ENCODE measurements around the gene GPR146.
A peak's percentile ranks its signal among the peaks of the same experiment; 100 is the strongest.

The GPR146 gene

DNA sequence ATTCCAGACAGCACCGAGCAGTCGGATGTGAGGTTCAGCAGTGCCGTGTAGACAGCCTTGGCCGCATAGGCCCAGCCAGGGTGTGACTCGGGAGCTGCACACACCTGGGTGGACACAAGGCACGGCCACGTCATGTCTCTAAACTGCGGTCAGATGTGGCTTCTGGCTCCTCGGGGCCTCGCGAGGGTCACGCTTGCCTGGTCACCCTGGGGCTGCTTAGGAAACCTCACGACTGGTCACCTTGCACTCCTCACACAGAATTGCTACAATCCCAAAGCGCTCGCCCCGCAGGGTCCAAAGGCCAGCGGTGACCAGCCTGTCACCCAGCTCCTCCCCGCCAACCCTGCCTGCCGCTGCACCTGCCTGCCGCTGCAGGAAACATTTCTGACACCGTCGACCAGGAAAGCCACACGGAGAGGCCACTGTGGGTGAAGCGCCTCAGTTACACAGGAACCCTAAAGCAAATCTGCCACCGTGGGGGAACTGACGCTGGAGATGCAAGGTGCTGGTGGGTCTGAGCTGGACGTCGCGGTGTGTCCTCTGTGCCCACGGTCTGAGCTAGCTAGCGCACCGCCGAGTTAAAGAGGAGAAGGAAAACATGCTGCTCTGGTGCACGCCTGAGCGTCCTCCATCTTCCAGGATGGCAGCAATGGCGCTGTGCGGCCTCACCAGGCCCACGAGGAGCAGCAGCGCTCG lies 48.6 kb downstream of the GPR146 start:
- no peak for DNase-seq (ENCODE audit: low read depth)

DNA sequence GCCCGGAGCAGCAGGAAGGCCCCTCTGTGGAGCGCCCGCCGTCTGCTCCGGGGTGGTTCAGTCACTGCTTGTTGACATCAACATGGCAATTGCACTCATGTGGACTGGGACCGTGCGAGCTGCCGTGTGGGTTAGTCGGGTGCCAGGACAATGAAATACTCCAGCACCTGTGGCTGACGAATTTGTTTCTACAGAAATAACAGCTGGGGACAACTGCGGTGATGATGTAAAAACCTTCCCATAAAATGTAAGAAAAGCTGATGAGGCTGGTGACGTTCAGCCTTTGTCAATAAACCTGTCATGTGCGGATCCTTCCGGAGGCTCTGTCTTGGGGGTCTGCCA lies 49.1 kb downstream of the GPR146 start:
- no peak for DNase-seq (ENCODE audit: low read depth)

DNA sequence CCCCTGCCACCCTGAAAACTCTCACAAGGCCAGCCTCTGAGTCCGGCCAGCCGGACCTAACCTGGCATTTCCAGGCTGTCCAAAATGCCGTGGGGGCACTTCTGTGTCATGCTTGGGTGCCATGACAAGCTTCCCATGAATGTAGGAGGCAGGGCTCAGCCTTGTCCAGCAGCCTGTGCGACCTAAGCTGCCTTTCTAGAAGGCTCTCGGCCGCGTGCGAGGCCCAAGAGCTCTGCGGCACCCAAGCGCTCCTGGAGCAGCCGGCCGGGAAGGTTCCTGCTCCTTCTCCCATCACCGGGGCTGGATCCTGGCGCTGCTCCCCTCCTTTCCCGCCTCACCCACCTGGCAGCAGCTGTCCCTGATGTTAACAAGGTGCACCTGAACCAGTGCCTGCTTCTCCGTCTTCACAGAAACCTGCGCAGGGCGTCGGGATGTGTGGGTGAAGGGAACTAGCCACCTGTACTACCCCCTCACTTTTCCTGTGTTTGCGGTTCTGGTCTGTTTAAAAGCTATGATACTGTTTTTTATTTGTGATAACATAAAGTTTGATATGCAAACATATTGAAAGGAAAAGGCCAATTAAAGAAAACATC lies 49.7 kb downstream of the GPR146 start:
- DNase-seq (ENCODE audit: low read depth): no peak

DNA sequence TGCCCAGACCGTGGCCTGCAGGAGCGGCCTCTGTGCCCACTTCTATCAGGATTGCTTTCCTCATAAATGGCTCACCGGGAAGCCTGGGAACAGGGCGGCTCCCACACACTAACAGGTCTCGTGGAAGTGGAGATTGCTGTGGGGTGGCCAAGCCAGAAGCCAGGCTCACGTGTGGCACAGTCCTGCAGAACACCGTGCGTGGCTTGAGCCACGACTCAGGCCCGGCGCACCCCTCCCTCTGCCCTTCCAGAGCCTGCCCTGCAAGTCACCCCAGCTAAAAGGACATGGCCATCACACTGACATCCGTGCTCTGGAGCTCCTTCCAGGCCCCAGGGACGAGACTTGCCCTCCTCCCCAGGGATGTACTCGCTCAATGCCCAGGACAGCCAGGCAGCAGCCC lies 50.5 kb downstream of the GPR146 start:
- no peak for DNase-seq (ENCODE audit: low read depth)

DNA sequence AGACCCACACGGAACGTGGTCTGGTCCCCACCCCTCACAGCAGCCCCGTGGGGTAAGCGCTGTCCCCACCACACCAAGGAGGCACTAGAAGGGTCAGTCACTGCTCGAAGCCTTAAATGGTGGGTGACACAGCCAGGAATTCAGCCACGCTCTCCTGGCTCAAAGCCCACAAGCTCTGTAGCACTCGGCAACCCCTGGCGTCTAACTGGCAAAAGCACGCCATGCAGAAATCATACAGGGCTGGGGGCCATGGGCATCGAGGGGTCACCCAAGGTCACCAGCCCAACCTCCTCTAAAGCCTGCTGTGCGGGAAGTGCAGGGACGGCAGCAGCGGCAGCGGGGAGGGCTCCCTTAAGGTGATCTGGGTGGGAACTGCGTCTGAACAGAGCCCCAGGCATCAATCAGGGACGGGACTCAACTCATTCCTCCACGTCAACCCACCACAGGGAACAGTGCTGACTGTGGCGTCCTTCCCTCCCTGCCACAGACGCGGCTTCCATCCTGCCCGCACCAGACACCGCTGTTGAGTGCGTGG lies 51.3 kb downstream of the GPR146 start:
- DNase-seq (ENCODE audit: low read depth): no peak

DNA sequence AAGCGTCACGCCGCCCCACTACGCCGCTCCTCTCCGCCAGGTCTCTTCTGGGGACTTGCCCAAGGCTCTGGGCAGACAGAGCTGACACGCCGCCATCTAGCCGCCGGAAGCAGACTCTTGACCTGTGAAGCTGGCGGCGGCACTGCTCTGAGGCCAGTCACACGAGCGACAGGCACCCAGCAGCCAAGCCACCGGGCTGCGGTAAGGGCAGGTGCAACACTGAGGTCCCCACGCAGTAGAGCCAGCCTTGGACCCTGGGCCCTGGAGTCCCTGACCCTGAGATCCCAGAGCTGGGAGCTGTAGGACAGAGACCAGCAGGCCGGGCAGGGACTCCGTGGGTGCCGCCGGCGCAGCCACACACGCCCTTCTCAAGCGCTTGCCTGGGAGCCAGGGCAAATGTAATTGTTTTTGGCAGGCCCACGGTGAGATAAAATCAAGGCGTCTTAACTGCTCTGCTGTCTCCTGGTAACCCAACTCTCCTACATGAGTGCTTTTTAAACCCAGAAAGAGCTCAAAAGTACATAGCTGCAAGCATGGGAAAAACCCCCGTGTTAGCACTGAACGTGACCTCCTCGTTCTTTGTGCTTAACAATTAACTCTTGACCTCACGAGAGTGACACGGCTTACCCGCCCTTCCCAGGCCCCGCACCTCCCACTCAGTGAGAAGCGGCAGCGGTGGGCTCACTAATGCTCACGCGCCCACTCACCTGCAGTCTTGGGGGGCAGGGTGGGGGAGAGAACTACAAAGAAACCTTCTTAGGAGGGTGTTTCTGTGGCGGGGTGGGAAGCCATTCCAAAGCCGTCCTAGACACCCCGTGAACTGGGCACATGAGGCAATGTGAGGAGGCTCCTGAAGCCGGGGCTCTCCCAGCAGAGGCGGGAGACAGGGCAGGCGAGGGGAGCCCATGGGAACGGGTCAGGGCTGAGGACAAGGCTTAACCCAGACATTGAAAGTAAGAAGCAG lies 52.1 kb downstream of the GPR146 start:
- DNase-seq (ENCODE audit: low read depth): no peak

DNA sequence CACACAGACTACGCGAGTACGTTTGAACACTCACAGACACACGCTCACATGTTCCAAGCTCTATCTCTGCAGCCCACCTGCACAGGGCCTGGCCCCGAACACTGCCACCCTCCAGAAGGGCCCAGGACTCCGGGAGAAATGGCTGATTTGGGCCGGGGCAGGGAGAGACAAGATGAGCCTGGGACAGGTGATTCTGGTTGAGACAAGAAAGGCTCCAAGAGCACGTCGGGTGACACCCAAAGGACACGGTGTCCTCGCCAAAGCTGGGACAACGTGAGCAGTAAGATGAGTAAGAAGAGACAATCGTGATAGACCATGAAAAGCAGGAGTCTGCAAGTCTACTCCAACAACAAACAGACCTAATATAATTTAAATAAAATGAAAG lies 52.8 kb downstream of the GPR146 start:
- DNase-seq (ENCODE audit: low read depth): no peak

DNA sequence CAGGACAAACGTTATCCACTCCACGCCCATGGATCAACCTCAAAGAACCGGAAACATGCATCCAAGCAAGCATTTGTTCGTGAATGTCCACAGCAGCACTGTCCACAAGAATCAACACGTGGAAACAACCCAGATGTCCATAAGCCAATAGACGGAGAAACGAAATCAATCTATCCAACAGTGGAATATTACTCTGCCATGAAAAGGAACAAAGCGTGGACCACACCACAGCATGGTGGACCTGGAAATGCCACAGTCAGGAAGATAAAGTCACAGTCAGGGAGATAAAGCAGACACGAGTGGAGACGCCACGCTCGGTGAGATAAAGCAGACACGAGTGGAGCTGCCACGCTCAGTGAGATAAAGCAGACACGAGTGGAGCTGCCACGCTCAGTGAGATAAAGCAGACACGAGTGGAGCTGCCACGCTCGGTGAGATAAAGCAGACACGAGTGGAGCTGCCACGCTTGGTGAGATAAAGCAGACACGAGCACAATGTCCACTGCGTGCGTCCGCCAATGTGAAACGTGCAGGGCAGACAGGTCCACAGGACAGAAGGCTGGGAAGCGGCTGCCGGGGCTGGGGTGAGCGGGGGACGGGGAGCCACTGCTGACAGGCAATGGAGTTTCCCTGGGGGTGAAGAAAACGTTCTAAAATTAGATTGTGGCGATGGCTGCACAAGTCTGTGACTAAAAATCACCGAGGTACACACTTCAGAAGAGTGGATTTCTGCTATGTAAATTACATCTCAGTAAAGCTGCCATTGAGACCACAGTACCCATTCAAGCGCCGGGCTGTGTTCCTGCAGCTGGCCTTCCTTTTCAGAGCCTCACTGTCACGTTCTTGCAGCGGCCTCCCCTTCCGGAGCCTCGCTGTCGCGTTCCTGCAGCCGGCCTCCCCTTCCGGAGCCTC lies 54.2 kb downstream of the GPR146 start:
- DNase-seq (ENCODE audit: low read depth): no peak

DNA sequence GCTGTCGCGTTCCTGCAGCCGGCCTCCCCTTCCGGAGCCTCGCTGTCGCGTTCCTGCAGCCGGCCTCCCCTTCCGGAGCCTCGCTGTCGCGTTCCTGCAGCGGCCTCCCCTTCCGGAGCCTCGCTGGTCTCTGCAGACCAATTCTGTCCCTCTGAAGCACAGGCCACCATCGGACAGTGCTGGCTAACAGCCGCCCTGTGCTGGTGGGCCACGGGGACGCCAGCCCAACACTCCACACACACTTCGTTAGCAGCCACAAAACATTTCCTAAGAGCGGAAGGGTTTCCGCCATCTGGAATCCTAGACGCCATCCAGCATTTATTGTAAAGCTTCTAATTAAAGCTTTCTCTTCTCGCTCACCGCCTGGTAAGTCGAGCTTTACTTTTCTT lies 54.8 kb downstream of the GPR146 start:
- no peak for DNase-seq (ENCODE audit: low read depth)

DNA sequence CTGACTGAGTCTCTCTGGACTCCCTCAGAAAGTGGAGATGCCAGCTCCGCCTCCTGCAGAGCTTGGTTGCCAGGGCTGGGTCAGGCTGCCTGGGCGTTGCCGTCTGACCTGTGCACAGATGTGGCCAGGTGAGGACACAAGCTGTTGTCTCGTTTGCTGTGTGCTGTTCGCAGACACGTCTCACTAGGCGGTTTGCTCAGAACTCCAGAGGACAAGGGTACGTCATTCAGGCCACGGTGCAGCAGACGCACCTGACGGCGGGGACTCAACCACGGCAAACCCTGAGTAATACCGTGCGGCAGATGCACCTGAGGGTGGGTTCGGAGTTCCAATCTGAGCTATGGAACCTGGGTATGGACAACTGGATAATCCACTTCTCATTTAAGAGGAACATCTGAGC lies 55.3 kb downstream of the GPR146 start:
- no peak for DNase-seq (ENCODE audit: low read depth)

DNA sequence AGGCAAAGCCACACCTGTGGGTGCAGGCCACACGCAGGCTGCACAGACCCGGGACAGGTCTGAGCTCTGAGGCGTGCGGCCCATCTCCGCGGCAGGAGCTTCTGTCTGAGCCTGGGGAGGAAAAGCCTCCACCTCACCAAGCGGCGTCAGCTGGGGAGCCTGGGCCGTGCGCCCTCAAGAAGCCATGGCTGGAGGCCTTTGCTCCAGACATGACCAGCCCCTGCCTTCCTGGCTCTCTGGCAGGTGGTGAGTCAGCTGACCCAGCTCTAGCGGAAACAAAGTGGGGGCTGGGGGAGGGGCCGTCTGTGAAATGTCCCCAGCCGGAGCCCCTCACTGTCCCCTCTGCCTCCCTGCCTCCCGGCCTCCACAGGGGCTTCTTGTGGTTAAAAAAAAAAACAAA lies 56.0 kb downstream of the GPR146 start:
- DNase-seq (ENCODE audit: low read depth): peak; percentile 20

DNA sequence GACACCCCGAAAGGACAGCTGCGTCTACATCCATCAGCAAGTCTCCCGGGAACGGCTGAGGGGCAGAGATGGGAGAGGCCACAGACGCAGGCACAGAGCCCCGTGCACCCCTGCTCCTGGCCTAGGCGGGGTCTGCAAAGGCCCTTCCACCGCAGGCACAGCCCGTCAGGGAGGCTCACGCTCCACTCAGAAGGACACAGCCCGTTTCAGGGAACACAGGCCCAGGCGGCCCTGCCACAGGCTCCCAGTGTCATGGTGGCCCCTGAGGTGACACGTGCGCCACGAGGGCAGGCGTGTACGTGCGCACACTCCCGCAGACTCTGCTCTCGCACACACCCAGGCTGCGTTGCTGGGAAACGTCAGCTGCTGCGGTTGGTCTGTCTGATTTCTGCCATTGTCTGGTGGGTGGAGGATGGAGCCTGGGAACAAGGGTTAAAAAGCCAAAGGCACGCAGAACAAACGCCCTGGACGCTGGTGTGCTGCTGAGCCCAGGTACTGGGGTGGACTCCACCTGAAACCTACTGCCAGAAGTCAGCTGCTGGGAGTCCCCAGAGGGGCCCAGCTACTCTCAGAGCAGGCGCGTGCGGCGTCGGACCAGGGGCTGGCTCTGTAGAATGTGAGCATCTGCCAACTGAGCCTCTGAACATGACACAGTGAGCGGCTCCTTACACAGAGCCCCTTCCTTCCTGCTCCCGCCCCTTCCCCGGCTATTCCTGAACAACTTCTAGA lies 56.7 kb downstream of the GPR146 start:
- peak; percentile 33 for DNase-seq (ENCODE audit: low read depth)

DNA sequence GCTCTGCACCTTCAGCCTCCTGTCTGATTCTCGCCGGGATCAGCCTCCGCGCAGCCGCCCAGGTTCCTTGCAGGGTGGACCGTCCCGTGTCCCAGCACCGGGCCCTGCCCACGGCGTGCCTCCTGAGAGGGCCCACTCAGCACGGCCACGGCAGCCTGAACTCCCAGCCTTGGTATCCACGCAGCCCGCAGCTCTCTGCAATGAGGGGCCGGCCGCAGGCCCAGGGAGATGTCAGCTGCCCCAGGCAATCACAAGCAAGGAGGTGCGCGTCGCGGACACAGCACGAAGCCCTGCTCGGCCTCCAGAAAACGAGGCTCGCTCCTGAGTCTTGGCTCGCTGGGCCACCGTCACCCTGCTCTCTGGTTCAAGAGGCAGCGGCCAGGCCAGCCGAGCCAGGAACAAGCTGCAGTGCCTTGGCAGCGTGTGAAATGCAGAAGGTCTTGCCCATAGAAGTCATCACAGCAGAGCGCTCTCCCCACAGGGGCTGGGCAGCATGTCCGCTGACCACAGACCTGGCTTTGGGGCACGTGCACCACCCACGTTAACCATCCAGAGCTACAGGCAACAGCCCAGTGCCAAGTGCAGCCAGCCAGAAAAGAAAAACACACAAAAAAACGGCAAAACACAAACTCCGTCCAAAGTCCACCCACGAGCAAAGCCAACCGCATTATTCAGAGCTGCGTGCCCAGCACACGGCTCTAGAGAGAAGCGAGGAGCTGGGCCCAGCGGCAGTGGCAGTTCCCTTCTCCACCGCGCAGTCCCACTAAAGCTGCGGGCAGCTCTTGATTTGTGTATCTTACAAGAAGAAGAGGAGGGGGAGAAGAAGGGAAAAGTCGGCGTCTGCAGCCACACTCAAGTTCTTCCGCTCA lies 57.5 kb downstream of the GPR146 start:
- DNase-seq (ENCODE audit: low read depth): no peak

DNA sequence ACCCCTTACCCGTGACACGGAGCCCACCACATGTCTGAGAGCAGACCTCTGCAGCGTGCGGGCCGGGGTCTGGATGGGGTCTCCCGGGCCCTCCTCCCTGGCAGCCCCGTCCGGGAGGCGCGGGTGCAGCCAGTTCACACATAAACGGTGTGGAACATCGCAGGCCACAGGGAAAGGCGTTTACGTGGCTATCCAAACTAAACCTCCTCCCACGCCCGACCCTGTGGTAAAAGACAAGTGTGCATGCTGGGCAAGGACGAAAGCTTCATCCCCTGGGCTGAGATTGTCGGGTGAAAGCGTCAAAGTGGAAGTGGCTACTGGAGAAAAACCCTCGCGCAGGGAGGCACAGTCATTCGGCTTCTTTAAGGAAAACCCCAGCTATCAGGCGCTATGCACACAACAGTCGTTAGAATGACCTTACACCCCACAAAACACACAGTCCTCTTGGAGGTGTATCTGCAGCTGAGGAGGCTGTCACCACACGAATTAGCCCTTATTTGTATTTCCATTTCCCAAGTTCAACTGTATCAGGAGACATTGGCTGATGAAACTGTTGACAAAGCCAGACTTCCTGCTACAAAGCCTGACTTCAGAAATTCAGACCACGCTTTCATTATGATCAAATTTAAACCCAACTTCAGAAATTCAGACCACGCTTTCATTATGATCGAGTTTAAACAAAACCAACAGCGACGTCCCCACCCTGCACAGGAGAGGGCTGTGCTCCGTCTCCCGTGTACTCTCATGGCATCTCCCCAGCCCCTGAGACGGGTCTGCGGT lies 58.9 kb downstream of the GPR146 start:
- no peak for DNase-seq (ENCODE audit: low read depth)

DNA sequence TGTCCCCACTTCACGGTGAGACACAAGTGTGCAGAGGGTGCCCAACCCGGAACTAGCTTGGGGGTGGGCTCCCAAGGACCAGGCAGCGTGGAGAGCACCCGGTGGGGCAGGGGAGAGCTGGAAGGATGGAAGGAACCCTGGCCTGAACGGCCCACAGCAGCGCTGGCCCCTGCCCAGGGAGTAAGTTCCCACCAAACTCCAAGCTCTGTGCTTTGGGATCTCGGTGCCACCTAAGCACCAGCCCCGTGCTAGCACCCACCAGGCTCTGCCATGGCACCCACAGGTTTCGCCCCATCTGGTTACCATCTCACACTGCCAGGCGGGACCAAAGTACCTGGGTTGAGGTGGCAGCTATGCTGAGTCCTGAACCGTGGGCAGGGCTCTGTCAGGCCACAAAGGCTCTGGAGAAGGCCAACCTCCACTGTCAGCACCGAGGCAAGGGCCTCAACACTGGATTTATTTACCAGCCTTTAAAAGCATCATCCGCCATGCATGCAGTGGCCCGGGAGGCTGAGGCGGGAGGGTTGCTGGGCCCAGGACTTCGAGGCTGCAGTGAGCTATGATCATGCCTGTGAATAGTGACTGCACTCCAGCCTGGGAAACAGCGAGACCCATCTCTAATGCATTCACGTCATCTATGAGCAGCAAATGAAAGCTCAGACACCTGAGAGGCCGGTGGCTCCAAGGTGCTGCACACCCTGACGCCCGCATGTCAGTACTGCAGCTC lies 59.6 kb downstream of the GPR146 start:
- DNase-seq (ENCODE audit: low read depth): no peak

DNA sequence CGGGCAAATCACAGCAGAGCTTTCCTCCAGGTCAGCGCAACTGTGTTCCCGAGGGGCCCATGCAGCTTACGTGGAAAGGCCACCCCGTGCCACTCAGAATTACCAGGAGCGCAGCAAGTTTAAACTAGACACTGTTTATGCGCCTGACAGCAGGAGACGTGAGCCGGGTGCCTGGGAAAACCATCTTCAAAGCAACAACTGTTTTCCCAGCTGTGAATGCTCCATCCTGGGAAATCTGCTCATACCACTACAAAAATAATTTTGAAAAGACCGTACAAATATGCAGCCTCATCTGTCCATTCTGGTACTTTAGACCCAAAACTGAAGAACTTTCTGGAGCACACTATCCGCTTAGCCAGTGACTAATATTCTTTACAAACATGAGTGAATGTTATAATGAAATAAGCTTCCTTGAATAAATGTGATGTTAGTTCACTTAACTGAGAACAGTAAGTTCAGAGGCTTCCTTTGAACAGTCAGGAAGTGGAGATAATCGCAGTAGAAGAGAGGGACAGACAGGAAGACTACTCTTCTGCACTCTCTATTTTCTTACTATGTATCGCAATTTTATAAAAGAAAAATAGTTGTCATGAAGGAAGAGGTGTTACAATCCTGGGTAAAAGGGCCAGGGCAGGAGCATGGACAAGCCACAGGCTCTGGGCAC lies 60.3 kb downstream of the GPR146 start:
- DNase-seq (ENCODE audit: low read depth): no peak

DNA sequence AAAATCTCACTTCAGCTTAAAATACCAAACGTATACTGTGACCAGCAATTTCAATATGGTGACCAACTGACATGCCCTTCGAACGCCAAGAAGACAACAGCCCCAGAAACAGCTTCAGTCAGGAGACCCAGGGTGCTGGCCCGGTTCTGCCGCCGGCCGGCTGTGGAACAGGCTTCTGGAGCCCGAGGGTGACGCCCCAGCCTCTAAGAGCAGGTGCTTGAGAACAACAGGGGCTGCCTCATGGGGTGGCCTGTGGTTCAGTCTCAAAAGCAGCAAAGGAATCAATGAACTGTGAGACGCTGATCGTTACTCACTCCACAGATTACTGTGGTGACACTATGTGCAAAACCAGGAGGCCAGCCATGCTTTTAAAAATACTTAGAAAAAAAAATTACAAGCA lies 60.8 kb downstream of the GPR146 start:
- no peak for DNase-seq (ENCODE audit: low read depth)
